ENCODE measurements around the gene ANKRD16.
"Not testable (repeated sequence)": the region's sequence is repeated elsewhere in the genome, so short reads cannot be mapped to it uniquely, and the experiment has no call there.

The ANKRD16 gene

GRCh38 chr10:5903563-5903962 lies 13.9 kb upstream of the ANKRD16 start:
- DNase-seq (ENCODE audit: low spot score): no peak

- DNase-seq (ENCODE audit: low spot score): no peak
These were observed 13.0 kb upstream of the ANKRD16 start for GRCh38 chr10:5902511-5903274.

GRCh38 chr10:5900247-5900646 lies 10.6 kb upstream of the ANKRD16 start:
- DNase-seq (ENCODE audit: low spot score): no peak

- no peak for DNase-seq (ENCODE audit: low spot score)
These were observed 8.5 kb upstream of the ANKRD16 start for GRCh38 chr10:5898163-5898562.

GRCh38 chr10:5897504-5897903 lies 7.8 kb upstream of the ANKRD16 start:
- DNase-seq (ENCODE audit: low spot score): no peak

- DNase-seq (ENCODE audit: low spot score): no peak
These were observed 7.3 kb upstream of the ANKRD16 start for GRCh38 chr10:5897053-5897340.

GRCh38 chr10:5896208-5897052 lies 6.7 kb upstream of the ANKRD16 start:
- DNase-seq (ENCODE audit: low spot score): no peak

GRCh38 chr10:5895804-5896203 lies 6.1 kb upstream of the ANKRD16 start:
- DNase-seq (ENCODE audit: low spot score): peak; percentile 53

- no peak for DNase-seq (ENCODE audit: low spot score)
These were observed 5.7 kb upstream of the ANKRD16 start for GRCh38 chr10:5895365-5895764.

- no peak for DNase-seq (ENCODE audit: low spot score)
These were observed 5.2 kb upstream of the ANKRD16 start for GRCh38 chr10:5894873-5895272.

GRCh38 chr10:5894403-5894802 lies 4.7 kb upstream of the ANKRD16 start:
- no peak for DNase-seq (ENCODE audit: low spot score)

- DNase-seq (ENCODE audit: low spot score): no peak
These were observed 3.6 kb upstream of the ANKRD16 start for GRCh38 chr10:5893321-5893720.

- DNase-seq (ENCODE audit: low spot score): no peak
These were observed 2.3 kb upstream of the ANKRD16 start for GRCh38 chr10:5892007-5892406.

- DNase-seq (ENCODE audit: low spot score): no peak
These were observed 1.3 kb upstream of the ANKRD16 start for GRCh38 chr10:5891009-5891408.

- no peak for DNase-seq (ENCODE audit: low spot score)
These were observed 791 bp upstream of the ANKRD16 start for GRCh38 chr10:5890452-5890915.

- peak; percentile 54 for DNase-seq (ENCODE audit: low spot score)
These were observed 660 bp downstream of the ANKRD16 start for GRCh38 chr10:5888843-5889623.

- DNase-seq (ENCODE audit: low spot score): no peak
These were observed 1.3 kb downstream of the ANKRD16 start for GRCh38 chr10:5888351-5888750.

- DNase-seq (ENCODE audit: low spot score): no peak
These were observed 2.1 kb downstream of the ANKRD16 start for GRCh38 chr10:5887641-5888040.

GRCh38 chr10:5887029-5887428 lies 2.7 kb downstream of the ANKRD16 start:
- DNase-seq (ENCODE audit: low spot score): no peak

- DNase-seq (ENCODE audit: low spot score): no peak
These were observed 4.1 kb downstream of the ANKRD16 start for GRCh38 chr10:5885619-5886018.

- no peak for DNase-seq (ENCODE audit: low spot score)
These were observed 6.7 kb downstream of the ANKRD16 start for GRCh38 chr10:5882961-5883360.

GRCh38 chr10:5877041-5877440 lies 12.7 kb downstream of the ANKRD16 start:
- DNase-seq (ENCODE audit: low spot score): not testable (repeated sequence)

Measured in germinal center (tissue), 1 donor.